ENCODE results near the gene TBPL1.

Gene TBPL1

GRCh38 chr6:134005800-134006199, 52.8 kb downstream of the TBPL1 start:
- no peak for DNase-seq (ENCODE audit: low read depth, low spot score)

DNA sequence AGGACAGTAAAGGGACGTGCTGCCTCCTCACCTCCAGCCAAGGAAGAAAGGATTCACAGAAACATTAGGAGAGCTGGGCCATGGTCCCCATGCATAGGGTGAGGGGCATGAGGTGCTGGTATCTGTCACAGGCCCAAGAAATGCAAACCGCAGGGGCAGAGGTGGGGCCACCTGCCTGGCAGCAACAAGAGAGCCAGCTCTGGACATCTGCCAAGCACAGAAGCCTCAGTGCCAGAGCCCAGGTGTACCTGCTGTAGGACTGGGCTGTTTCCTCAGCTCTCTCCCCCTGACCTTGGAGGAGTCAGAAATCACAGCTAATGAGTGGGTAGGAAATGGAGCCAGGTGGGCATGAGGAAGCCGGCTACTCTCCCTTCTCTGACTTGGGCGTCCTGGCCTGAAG, 54.1 kb downstream of the TBPL1 start:
- no peak for DNase-seq (ENCODE audit: low read depth, low spot score)

DNA sequence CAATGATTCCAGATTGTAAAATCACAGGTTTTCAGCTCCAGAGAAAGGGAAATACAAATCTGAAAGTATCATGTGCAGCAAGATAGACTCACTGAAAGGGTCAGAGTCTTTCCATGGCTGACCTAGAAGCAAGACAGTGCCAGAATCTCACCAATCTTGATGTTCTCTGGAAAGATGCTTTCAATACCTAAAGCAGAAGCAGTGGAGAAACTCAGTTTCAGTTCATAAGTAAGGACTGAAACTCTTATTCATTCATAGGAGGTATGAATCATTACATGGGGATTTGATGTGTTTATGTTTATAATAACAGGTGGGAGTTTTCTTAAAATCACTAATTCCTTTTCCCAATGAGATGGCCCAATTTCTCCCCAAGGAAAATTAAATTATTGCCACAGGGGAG, 56.9 kb downstream of the TBPL1 start:
- DNase-seq (ENCODE audit: low read depth, low spot score) = no peak

DNA sequence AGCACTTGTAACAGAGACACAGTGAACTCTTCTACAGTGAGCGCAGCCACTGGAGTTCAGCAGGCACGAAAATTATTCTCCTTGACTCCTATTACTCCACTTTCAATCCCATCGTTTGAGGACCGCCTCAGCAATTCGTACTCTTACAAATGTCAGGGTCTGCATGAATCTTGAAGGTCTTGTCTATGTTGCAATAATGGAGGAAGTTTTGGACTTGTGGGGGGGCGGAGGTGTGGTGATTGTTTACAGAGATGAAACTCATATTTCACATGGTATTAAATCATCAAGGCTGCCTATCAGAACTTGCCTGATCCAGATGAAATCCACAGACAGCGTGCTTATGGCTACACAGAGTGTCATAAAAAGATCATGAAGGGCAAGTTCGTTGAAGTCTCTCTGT, 57.4 kb downstream of the TBPL1 start:
- no peak for DNase-seq (ENCODE audit: low read depth, low spot score)

- DNase-seq (ENCODE audit: low read depth, low spot score) = no peak
These were observed 58.0 kb downstream of the TBPL1 start for GRCh38 chr6:134010974-134011373.

- DNase-seq (ENCODE audit: low read depth, low spot score) = no peak
These were observed 61.6 kb downstream of the TBPL1 start for GRCh38 chr6:134014588-134015137.

DNA sequence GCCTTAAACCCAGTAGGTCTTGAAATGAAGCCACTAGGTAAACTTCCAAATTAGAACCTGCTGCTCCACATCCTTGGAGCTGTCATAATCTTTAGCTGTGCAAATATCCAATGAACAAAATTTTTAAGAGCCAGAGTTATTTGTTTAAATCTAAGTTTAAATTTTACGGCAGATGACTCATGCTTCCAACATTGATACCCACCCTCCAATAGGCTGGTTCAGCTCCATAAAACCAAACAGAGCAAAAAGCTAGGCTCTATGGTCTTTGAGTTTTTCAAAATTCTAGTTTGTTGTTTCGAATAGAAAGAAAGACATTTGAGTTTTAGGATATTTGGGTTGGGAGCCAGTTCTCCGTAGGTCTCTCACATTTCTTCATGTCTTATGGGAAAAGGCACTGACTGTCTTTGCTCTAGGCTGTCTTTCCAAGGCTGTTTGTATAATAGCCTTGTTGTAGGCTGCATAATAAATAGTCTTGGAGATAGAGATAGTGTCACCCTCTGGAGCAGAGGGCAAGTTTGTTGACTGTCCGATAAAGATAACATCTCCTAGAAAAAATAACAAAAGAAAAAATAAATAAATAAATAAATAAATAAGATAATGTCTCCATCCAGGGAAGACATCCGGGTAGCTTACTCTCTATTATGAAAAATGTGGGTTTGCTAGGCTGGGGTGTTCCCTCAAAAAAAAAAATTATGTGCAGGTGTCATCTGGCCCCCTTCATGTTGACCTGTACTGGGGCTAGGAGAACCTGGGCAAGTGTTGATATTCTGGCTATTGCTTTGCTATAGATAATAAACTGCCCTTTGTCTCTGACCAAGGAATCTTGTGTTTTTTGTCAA, 62.9 kb downstream of the TBPL1 start:
- DNase-seq (ENCODE audit: low read depth, low spot score) = no peak

DNA sequence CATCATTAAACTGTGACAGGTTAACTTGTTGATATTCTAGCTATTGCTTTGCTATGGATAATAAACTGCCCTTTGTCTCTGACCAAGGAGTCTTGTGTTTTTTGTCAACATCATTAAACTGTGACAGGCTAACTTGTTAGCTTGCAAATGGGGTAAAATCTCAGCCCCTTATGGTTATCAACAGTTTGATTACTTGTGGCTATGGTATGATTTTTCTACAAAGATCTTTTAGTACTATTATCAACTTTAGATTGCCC, 63.5 kb downstream of the TBPL1 start:
- DNase-seq (ENCODE audit: low read depth, low spot score) = no peak

- no peak for DNase-seq (ENCODE audit: low read depth, low spot score)
These were observed 67.0 kb downstream of the TBPL1 start for GRCh38 chr6:134020071-134020470.

- no peak for DNase-seq (ENCODE audit: low read depth, low spot score)
These were observed 67.5 kb downstream of the TBPL1 start for GRCh38 chr6:134020543-134020942.

DNA sequence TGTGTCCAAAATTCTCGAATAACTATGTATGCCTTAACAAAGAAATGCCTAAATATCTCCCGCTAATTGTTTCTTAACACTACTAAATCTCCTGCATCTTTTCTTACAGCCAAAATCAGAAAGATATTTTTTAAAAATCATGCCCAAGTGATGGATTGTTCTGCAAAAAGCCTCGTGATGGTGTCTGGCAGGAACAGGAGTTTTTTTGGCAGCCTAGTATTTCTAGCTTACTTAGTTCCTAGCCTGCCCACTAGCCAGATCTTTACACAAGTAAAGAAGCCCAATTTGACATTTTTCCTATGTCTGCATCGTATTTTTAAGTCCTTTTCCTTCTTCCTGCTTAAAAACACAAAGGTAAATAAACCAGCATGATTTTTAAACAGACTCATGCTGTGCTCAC, 67.9 kb downstream of the TBPL1 start:
- DNase-seq (ENCODE audit: low read depth, low spot score) = no peak

GRCh38 chr6:134021396-134022122, 68.5 kb downstream of the TBPL1 start:
- DNase-seq (ENCODE audit: low read depth, low spot score) = no peak

GRCh38 chr6:134022650-134023049, 69.6 kb downstream of the TBPL1 start:
- no peak for DNase-seq (ENCODE audit: low read depth, low spot score)

DNA sequence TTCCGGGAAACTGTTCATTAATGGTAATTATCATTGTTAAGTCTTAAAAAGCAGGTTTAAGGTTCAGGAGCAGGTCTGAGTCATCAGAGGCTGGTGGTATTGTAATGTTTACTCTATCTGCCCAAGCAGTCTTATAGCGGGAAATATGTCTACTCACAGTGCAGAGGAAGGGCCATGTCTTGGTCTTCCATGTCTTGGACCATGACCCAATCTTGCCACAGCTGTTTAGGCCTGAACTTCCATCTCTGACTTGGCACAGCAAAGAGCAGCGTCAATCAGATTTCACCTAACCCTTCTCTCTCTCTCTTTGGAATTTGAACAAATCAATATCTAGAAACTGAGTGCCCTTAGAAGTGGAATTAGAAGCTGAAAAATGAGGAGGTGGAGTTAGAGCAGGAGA, 73.6 kb downstream of the TBPL1 start:
- DNase-seq (ENCODE audit: low read depth, low spot score) = no peak

DNA sequence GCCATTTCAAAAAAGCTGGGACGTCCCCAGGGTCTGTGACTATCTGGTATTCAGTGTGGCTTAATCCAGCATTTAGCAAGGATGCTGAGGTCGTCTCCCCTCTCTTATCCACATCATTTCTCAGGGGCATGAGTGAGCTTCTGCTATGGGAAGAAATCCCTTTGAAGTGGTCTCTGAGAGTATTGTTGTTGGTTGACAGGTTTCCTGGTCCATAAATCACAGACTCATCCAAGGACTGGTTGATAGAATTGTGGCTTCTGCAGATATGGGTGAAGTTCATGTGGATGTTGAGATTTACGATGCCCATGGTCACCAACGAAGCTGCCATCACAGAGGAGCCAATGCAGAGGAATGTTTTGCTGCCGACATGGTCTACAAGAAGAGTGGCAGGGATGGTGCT, 75.4 kb downstream of the TBPL1 start:
- DNase-seq (ENCODE audit: low read depth, low spot score) = no peak

- no peak for DNase-seq (ENCODE audit: low read depth, low spot score)
These were observed 76.8 kb downstream of the TBPL1 start for GRCh38 chr6:134029495-134030455.

- DNase-seq (ENCODE audit: low read depth, low spot score) = no peak
These were observed 78.8 kb downstream of the TBPL1 start for GRCh38 chr6:134031696-134032255.

GRCh38 chr6:134034478-134034877, 81.5 kb downstream of the TBPL1 start:
- DNase-seq (ENCODE audit: low read depth, low spot score) = no peak

DNA sequence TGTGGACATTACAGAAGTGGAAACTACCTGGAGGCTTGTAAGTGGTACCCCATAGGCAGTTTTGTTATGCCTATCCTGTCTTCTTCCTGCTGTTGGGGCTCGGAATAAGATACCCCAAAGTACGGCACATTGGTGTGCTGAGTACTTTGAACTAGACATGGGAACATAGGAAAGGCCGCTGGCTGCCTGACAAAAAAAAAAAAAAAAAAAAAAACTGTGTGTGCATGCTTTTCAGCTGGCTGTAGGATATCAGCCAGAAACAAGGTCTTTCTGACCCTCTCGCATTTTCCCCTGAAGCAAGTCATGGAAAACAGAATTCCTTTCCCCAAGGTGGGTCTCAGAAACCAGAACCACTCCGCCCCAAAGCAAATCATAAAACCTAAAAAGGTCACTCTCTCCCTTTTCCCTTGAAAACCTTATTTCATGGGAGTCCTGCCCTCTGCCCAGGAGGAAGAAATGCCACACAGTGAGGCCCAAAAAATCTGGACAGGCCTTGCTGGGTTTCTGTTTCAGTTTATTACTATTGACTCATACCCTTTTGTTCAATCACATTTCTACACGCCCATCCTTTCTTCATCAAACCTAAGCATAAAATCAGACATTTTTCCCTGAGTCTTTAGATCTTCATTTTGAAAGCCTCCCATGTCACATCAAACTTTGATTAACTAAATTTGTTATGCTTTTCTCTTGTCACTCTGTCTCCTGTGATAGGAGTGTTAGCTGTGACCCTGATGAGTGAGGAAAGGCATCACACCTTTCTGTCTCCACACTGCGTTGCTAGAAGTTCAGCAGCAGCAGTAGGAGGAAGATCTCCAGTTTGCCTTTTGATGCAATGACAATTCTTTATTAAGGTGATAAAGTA, 82.2 kb downstream of the TBPL1 start:
- no peak for DNase-seq (ENCODE audit: low read depth, low spot score)

DNA sequence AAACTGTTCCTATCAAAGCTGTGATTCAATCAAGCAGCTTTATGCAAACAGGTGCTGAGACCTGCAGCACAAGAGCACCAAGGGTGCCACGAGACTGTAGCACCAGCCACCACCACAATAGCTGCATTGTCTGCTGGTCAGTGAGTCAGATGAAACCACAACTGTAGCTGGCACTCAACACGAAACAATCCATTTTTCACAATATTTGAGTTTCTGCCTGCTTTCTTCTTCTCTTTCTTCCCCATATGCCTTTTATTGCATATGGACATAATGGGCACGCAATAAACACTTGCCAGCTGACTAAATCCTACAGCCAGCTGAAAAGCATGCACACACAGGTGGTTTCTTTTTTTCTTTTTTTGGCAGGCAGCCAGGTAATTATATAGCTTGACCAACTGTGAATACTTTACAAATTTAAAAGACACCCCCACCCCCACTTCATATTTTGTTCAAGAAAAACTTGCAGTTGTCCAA, 82.8 kb downstream of the TBPL1 start:
- DNase-seq (ENCODE audit: low read depth, low spot score) = no peak

DNA sequence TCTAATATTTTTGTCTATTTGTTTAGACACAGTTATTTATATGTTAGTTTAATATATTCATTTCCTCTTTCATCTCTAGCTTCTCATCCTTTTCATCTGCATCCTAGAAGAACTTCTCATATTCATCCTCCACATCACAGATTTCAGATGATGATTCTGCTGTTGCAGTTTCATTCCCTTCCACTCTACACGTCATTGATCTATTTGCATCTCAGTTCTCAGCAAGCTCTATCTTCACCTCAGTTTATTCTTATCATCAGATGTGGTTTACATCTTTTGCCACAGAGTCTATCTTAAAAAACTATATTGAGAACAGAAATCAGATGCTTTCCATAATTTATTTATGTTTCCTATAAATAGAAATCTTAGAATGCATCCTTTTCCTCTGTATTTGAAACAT, 86.1 kb downstream of the TBPL1 start:
- no peak for DNase-seq (ENCODE audit: low read depth, low spot score)

All from activated CD4-positive, CD25-positive, alpha-beta regulatory T cell treated with anti-CD3 and anti-CD28 coated beads, Interleukin-2, amount 50 U/mL, for 16 hours (primary cell).